Caki2 (cell line): ENCODE measurements around the gene ZNF574. TPM values are rescaled to one million over a fixed set of nuclear protein-coding genes. Genes with fewer than 3 reads are reported as not detected.

ENCODE experiments used
- total RNA-seq: library from RNA; depleted of rRNA; stranded (reverse); fragments of >200 nt; shearing (Covaris generic); gene quantifications from 2 replicates; pipeline ENCODE4 v1.2.3, GENCODE V29; 2014; ENCODE audit warnings: low replicate concordance; rRNA removed

Gene ZNF574
- total RNA-seq, 1 experiment from 2014 or later: 24.6 TPM

Other genes with a start within 250 kb of the ZNF574 start
- not detected in 2 replicates for gene LYPD4, start 231.5 kb upstream of the ZNF574 start, total RNA-seq
- not detected in 2 replicates for gene DMRTC2, start 231.1 kb upstream of the ZNF574 start, total RNA-seq
- 3,670 and 5,241 TPM in 2 replicates for gene RPS19, start 215.9 kb upstream of the ZNF574 start, total RNA-seq
- gene CD79A, start 198.9 kb upstream of the ZNF574 start, total RNA-seq: not detected in 2 replicates
- gene ARHGEF1, start 193.0 kb upstream of the ZNF574 start, total RNA-seq: 43.6 and 48.7 TPM in 2 replicates
- 0.37 TPM in 1 of 2 replicates, not detected in the other for gene ERFL, start 147.7 kb upstream of the ZNF574 start, total RNA-seq
- gene RABAC1, start 116.8 kb upstream of the ZNF574 start, total RNA-seq: 287 and 288 TPM in 2 replicates
- gene ATP1A3, start 81.9 kb upstream of the ZNF574 start, total RNA-seq: 2.3 TPM in 1 of 2 replicates, not detected in the other
- gene GRIK5, start 6.0 kb upstream of the ZNF574 start, total RNA-seq: not detected in 2 replicates
- not detected in 2 replicates for gene POU2F2, start 56.3 kb downstream of the ZNF574 start, total RNA-seq
- 72.2 and 128 TPM in 2 replicates for gene DEDD2, start 141.5 kb downstream of the ZNF574 start, total RNA-seq
- gene ZNF526, start 144.1 kb downstream of the ZNF574 start, total RNA-seq: 8.4 and 12.4 TPM in 2 replicates
- 29.9 and 32.2 TPM in 2 replicates for gene GSK3A, start 166.4 kb downstream of the ZNF574 start, total RNA-seq
- 47.1 and 49.5 TPM in 2 replicates for gene ERF, start 179.0 kb downstream of the ZNF574 start, total RNA-seq
- gene CIC, start 193.1 kb downstream of the ZNF574 start, total RNA-seq: 13.6 and 27.5 TPM in 2 replicates
- 3.0 TPM in 1 of 2 replicates, not detected in the other for gene PRR19, start 226.0 kb downstream of the ZNF574 start, total RNA-seq
- 142 and 150 TPM in 2 replicates for gene PAFAH1B3, start 226.5 kb downstream of the ZNF574 start, total RNA-seq
- not detected in 2 replicates for gene TMEM145, start 237.1 kb downstream of the ZNF574 start, total RNA-seq
- gene MEGF8, start 249.5 kb downstream of the ZNF574 start, total RNA-seq: 36.8 and 75.6 TPM in 2 replicates